Panc1 (cell line): ENCODE results near the gene CLCNKA. TPM values are rescaled to one million over a fixed set of nuclear protein-coding genes. Genes with fewer than 3 reads are reported as not detected.

Experiments
- ATAC-seq: fragments of 200-7000 bp; cut with Tn5 transposase; 2 replicates; pipeline ENCODE4 v1.9.1; 2020; ENCODE audit warnings: mild to moderate bottlenecking, moderate library complexity
- BruUV-seq: library from RNA; stranded (reverse); fragments of 400-500 nt; replicated peaks from 2 replicates; lab custom pipeline; 2021; lab: Mats Ljungman, UMichigan
- CTCF ChIA-PET: fragments of 300-600 bp; sonication (Branson Sonifier 250); formaldehyde crosslinking; loops from one replicate; lab custom pipeline; 2022; ENCODE audit warnings: antibody characterized with exemption; lab: Charles Lee
- POLR2A ChIA-PET: fragments of 300-600 bp; sonication (Branson Sonifier 250); formaldehyde crosslinking; loops from one replicate; lab custom pipeline; 2022; ENCODE audit warnings: antibody characterized with exemption; lab: Charles Lee
- DNase-seq: peaks from one replicate; pipeline ENCODE4 v3.0.0-alpha.2; 2010; ENCODE audit warnings: low read depth, low spot score
- H3K27ac ChIP-seq: 2 replicates; pipeline ENCODE4 v1.5.1; 2011; ENCODE audit warnings: mild to moderate bottlenecking, low read length, inconsistent platforms
- H3K27me3 ChIP-seq: fragments of 200-500 bp; sonication (Bioruptor generic); 2 replicates; pipeline ENCODE4 v1.6.0; 2014; ENCODE audit warnings: low read length, inconsistent platforms; ENCODE audit not compliant: control insufficient read depth, insufficient read depth
- H3K36me3 ChIP-seq: fragments of 200-500 bp; sonication (Bioruptor generic); 2 replicates; pipeline ENCODE4 v1.5.1; 2014; ENCODE audit warnings: inconsistent platforms, mild to moderate bottlenecking, low read length, moderate library complexity; ENCODE audit not compliant: control insufficient read depth, insufficient read depth
- H3K4me1 ChIP-seq: 2 replicates; pipeline ENCODE4 v1.5.1; 2011; ENCODE audit warnings: inconsistent platforms, mild to moderate bottlenecking, low read length, moderate library complexity; ENCODE audit not compliant: control insufficient read depth, insufficient read depth
- H3K4me3 ChIP-seq, 2 experiments: 2 replicates each; pipeline ENCODE4 v1.5.1; 2011 to 2012; ENCODE audit warnings: low read depth in 2 of 2, low read length in 2 of 2, mild to moderate bottlenecking in 2 of 2, inconsistent platforms in 1 of 2, moderate library complexity in 1 of 2
- H3K9me3 ChIP-seq: fragments of 200-500 bp; sonication (Bioruptor generic); 2 replicates; pipeline ENCODE4 v1.5.1; 2014; ENCODE audit warnings: low read depth, mild to moderate bottlenecking, inconsistent platforms, low read length, moderate library complexity; ENCODE audit not compliant: control insufficient read depth, insufficient read depth
- POLR2AphosphoS5 ChIP-seq: IDR thresholded peaks from 2 replicates; pipeline ENCODE4 v1.6.1; 2012; ENCODE audit warnings: mild to moderate bottlenecking, low read depth, low read length, moderate library complexity
- SIN3A ChIP-seq: IDR thresholded peaks from 2 replicates; pipeline ENCODE4 v1.6.1; 2012; ENCODE audit warnings: low read depth, mild to moderate bottlenecking, low read length, moderate library complexity, borderline replicate concordance; ENCODE audit not compliant: insufficient read depth
- TCF7L2 ChIP-seq: IDR thresholded peaks from 2 replicates; pipeline ENCODE4 v1.6.1; 2011; ENCODE audit warnings: mild to moderate bottlenecking, low read depth, low read length, inconsistent platforms
- in situ Hi-C: cut with HindIII; loops from 2 replicates; pipeline ENCODE4 v1.10.0; 2016; ENCODE audit warnings: low sequenced_read_pairs, low pct_unique_long_range_greater_than_20kb
- intact Hi-C: fragments of 100-400 bp; cut with micrococcal nuclease; formaldehyde crosslinking; loops from one replicate; pipeline ENCODE4 v1.10.0; 2022; ENCODE audit not compliant: unreplicated experiment
- total RNA-seq: library from RNA; stranded (reverse); gene quantifications from one replicate; pipeline ENCODE4 v1.2.1, GENCODE V29; 2021; ENCODE audit not compliant: unreplicated experiment
- TF ChIP-seq, protein P1 (sequence below), 2 experiments: IDR thresholded peaks; 2 replicates each; pipeline ENCODE4 v1.6.1; 2011 to 2012; ENCODE audit warnings: low read depth in 2 of 2, control low read depth in 1 of 2, low read length in 1 of 2, mild to moderate bottlenecking in 1 of 2, moderate library complexity in 1 of 2; ENCODE audit not compliant: insufficient read depth in 1 of 2
- TF ChIP-seq, protein P2 (sequence below): fragments of 450-650 bp; IDR thresholded peaks from 2 replicates; pipeline ENCODE4 v1.5.1; 2017; ENCODE audit warnings: mild to moderate bottlenecking

CLCNKA gene
- total RNA-seq, 1 experiment from 2014 or later = 0.57 TPM

DNA sequence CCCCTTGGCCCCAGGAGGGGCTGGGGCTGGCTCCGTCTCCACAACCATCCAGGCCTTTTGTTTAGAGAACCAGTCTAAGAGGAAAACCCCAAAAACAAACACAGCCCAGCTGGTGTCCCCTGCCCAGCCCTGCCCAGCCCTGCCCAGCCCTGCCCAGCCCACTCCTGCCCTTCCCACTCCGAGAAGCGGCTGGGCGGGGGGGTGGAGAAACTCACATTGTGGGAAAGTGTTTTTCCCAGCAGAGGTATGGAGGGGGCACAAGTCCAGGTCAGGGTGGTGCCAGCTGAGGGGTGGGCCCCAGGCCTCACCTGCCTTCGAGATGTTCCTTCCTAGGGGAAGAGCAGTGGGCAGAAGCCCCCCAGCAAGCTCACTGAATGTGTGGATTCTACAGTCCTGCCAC, 61.6 kb downstream of the CLCNKA start:
- ChIA-PET POLR2A (no interaction called here), CTCF (interaction anchor here (1.4 to 2.7 kb wide), 3 partner anchors 38 to 105 kb away, joined by 3 to 25 read pairs (median 11); no protein-coding TSS in a partner anchor)
- peaks cover 30% of the 10 kb centered on the region for H3K4me1 ChIP-seq
- H3K4me3 ChIP-seq = no peak overlapping the region
- DNase-seq = no peak
- ATAC-seq = no peak
- in situ Hi-C loops (no loop called here), intact Hi-C loops (loop anchor here (2.0 kb wide), 1 partner anchor 39 kb away; no protein-coding TSS in a partner anchor)
- no TSS peak for BruUV-seq
- peak overlapping the region; percentile 25; the same call in 1 of the 2 replicates for H3K27ac ChIP-seq
- H3K27me3 ChIP-seq = no peaks in the 10 kb centered on the region
- TF ChIP-seq POLR2AphosphoS5 = no peak
- TF ChIP-seq, protein P1, sequence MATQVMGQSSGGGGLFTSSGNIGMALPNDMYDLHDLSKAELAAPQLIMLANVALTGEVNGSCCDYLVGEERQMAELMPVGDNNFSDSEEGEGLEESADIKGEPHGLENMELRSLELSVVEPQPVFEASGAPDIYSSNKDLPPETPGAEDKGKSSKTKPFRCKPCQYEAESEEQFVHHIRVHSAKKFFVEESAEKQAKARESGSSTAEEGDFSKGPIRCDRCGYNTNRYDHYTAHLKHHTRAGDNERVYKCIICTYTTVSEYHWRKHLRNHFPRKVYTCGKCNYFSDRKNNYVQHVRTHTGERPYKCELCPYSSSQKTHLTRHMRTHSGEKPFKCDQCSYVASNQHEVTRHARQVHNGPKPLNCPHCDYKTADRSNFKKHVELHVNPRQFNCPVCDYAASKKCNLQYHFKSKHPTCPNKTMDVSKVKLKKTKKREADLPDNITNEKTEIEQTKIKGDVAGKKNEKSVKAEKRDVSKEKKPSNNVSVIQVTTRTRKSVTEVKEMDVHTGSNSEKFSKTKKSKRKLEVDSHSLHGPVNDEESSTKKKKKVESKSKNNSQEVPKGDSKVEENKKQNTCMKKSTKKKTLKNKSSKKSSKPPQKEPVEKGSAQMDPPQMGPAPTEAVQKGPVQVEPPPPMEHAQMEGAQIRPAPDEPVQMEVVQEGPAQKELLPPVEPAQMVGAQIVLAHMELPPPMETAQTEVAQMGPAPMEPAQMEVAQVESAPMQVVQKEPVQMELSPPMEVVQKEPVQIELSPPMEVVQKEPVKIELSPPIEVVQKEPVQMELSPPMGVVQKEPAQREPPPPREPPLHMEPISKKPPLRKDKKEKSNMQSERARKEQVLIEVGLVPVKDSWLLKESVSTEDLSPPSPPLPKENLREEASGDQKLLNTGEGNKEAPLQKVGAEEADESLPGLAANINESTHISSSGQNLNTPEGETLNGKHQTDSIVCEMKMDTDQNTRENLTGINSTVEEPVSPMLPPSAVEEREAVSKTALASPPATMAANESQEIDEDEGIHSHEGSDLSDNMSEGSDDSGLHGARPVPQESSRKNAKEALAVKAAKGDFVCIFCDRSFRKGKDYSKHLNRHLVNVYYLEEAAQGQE (IDR thresholded peaks at IDR 0.05; ENCODE audit: insufficient read depth in 1 of 2, low read depth in 2 of 2, low read length in 1 of 2) = no peak
- no peak for TF ChIP-seq TCF7L2
- no peak for TF ChIP-seq SIN3A
- TF ChIP-seq, protein P2, sequence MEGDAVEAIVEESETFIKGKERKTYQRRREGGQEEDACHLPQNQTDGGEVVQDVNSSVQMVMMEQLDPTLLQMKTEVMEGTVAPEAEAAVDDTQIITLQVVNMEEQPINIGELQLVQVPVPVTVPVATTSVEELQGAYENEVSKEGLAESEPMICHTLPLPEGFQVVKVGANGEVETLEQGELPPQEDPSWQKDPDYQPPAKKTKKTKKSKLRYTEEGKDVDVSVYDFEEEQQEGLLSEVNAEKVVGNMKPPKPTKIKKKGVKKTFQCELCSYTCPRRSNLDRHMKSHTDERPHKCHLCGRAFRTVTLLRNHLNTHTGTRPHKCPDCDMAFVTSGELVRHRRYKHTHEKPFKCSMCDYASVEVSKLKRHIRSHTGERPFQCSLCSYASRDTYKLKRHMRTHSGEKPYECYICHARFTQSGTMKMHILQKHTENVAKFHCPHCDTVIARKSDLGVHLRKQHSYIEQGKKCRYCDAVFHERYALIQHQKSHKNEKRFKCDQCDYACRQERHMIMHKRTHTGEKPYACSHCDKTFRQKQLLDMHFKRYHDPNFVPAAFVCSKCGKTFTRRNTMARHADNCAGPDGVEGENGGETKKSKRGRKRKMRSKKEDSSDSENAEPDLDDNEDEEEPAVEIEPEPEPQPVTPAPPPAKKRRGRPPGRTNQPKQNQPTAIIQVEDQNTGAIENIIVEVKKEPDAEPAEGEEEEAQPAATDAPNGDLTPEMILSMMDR = no peak
- no peaks in the 10 kb centered on the region for H3K9me3 ChIP-seq
- no peaks in the 10 kb centered on the region for H3K36me3 ChIP-seq

Other genes with a start within 250 kb of the CLCNKA start
- gene UQCRHL, start 214.4 kb upstream of the CLCNKA start, total RNA-seq = 2.6 TPM
- gene SPEN, start 174.3 kb upstream of the CLCNKA start, total RNA-seq = 58.3 TPM
- gene ZBTB17, start 45.9 kb upstream of the CLCNKA start, total RNA-seq = 41.6 TPM
- gene SRARP, start 17.8 kb upstream of the CLCNKA start, total RNA-seq = not detected
- gene HSPB7, start 4.0 kb upstream of the CLCNKA start, total RNA-seq = 0.10 TPM
- gene CLCNKB, start 21.7 kb downstream of the CLCNKA start, total RNA-seq = not detected
- gene FAM131C, start 51.6 kb downstream of the CLCNKA start, total RNA-seq = 3.4 TPM
- 263 TPM for gene EPHA2, start 134.0 kb downstream of the CLCNKA start, total RNA-seq
- 21.6 TPM for gene ARHGEF19, start 190.6 kb downstream of the CLCNKA start, total RNA-seq
- gene CPLANE2, start 215.1 kb downstream of the CLCNKA start, total RNA-seq = 17.8 TPM